Cerebellar cortex (tissue), 1 donor: ENCODE measurements around the gene PITX2.

ENCODE experiments used
- DNase-seq: peaks from one replicate; pipeline ENCODE4 v3.0.0-alpha.2; 2015; ENCODE audit warnings: low spot score

PITX2 gene

DNA sequence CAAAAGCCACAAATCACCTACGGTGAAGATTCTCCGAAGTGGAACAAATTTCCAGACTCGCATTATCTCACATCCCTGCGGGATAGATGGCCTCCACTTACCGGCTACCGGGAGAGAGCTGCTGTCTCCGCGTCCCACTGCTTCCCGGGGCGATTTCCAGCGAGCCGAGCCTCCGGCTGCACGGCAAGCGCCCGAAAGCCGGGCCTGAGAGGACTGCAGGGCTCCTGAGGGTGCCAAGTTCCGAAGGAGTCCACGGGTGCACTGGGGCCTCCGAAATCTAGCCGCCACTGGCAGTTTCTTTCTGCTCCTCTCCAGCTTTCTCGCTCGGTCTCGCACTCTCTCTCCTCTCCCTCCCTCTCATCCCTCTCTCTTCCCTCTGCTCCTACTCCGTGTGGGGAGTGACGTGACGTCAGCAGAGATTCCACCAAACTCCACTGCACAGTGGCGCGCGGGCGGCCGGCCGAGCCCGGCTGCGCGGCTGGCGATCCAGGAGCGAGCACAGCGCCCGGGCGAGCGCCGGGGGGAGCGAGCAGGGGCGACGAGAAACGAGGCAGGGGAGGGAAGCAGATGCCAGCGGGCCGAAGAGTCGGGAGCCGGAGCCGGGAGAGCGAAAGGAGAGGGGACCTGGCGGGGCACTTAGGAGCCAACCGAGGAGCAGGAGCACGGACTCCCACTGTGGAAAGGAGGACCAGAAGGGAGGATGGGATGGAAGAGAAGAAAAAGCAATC, 14.0 kb upstream of the PITX2 start:
- no peak for DNase-seq

DNA sequence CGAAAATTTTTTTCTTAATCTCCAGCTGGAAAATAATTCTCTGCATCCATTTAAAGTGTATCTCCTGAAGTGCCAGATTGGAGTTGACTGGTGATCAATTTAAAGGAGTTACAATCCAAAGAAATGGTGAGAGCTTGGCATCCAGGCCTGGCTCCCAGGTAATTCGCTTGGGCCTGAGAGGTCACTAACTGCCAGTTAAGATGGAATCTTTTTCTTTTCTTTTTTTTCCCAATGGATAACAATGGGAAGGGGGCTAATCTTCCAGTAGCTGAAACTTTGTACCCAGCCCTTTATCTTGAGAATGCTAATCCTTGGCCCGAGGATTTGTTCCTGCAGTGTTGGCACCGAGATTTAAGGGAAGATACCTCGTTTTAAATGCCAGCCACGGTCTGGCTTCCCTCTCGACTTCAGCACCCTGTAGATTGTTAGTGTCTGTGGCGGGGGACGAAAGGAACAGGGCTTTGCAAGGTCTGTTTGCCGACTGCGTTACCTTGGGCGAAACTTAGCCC, 13.3 kb upstream of the PITX2 start:
- no peak for DNase-seq

DNA sequence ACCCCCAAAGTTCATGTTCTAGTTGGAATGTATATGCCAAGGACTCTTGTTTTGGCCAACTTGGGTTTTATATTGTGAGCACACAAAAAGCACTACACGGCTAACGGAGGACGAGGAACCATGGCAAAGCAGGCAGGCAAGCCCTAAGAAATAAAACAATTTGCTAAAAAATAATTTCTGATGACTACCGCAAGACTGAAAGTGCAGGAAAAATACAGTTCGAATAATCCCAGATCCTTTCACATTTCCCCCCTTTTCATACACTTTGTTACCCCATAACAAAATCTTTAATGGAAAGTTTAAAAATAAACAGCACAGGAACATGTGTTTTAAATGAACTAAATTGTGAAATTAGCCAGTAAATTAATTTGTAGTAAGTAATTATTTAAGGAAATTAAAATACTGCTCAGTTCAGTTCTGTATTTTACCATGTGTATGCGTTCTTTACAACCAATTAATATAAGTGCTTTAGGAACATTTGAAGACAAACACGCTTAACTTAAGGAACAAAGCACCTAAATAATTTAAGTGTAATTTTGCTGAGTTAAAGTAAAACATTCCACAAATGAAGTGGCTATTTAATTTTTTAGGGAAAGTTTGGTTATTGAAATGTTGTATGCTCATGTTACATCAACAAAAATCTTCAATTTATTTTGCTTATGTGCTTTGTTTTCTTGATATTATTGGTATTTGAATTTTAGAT, 12.4 kb upstream of the PITX2 start:
- DNase-seq: no peak

DNA sequence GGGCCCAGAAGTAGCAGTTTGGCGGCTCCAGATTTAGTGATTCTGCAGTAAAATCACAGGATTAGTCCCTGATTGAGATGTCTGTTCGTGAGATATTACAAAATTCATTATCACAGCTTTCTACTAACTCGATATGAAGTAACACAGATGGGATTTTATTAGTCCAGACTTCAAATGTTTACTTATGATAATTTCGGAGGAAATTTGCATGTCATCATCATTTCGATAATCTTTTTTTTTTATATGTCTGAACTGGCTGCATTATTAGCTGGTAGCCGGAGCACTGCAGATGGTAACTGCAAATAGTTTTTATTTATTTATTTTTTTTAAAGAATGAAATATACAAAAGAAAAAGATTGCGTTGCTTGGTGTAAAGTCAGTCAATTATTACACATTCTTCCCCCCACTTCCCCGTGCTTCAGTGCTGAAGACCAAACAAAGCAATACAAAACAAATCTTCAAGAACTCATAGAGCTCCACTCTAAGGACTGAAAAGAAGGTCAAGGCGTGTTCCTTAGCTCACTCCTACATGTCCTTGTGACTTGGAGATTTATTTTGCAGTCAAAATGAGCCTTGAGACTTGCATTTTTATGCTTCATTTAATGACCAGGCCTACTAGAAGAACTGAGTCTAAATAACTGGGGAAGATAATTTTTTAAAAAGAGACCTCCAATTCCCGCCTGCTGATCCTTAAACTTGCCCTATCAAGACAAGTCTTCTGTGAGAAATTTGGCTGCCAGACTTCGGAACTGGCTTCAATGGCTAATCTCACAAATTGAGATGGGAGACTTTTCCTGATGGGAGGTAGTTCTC, 11.7 kb upstream of the PITX2 start:
- DNase-seq: no peak

DNA sequence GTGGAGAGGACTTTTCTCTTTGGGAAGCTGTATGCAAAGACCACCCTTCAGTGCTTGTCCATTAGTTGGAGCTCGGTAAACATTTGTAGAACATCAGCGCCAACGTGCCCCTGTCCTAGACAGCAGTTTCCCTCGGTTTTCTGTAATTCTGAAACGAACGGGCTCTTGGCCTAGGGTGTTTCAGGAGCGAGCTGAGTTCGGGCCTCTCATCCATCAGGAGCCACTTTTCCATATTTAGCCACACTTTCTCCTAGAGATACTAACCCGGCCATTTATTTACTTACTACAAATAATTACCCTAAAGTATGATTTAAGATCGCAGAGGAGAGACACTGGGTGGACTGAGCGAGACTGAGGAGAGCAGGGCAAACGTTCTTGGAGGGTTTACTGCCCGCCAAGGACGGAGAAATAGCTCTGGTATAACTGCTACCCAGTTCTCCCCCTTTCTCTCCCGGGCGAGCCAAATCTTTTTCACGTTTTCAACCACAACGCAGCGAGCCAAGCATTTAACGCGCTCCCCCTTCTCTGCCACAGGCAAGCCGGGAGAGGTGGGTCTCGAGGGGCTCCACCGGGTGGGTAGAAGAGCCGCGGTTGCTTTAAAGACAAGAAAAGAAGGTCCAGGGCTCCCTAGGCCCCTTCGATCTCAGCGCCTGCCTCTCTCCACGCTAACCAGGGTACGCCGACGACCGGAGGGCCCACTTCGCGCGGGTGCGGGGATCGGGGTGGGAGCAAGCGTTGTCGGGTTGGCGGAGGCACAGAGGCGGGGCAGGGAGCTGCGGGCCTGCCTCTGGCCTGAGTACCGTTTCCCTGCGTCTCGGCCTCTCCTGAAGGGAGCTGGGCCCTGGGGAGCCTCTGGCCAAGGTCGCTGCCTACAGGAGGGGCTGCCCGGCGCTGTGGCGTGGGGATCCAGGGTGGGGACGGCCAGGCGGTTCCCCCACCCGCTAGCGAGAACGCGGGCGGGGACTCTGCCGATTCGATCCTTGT, 10.8 kb upstream of the PITX2 start:
- no peak for DNase-seq

DNA sequence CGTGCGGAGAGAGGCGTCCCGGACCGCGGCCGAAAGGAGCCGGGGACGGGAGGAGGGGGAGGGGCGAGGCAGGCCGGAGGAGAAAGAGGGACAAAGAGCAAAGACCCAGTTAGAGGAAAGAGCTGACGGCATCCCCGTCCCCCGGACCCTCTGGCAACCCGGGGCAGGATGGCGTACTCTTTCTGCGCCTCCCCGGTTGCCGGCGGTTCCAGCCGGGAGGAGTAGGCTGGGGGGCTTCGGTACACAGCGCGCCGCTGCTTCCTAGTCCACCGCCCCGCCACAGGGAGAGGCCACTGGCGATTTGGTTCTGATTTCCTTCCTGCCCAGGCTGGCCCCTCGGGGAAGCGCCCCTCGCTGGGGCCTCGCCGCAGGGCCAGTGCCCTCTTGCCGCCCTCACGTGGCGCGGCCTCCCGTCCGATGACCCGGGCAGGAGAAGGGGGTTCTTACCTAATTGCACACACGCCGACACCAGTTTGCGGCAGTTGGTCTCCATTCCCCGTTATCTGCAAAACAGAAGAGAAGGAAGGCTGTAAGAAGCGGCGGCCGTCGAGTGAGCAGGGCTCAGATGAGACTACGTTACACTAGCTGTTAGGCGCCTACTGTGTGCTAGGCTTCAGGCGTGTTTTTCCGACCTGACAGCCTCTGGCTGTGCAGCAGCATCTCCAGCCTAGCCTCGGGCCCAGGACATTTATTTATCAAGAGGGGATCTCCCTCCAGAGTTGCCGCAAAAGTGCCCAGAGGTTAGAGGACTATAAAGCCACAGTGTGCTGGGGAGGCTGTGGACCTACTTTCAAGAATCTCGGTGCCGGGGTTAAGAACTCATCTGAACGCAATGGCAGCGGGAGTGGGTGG, 9.9 kb upstream of the PITX2 start:
- DNase-seq: no peak

DNA sequence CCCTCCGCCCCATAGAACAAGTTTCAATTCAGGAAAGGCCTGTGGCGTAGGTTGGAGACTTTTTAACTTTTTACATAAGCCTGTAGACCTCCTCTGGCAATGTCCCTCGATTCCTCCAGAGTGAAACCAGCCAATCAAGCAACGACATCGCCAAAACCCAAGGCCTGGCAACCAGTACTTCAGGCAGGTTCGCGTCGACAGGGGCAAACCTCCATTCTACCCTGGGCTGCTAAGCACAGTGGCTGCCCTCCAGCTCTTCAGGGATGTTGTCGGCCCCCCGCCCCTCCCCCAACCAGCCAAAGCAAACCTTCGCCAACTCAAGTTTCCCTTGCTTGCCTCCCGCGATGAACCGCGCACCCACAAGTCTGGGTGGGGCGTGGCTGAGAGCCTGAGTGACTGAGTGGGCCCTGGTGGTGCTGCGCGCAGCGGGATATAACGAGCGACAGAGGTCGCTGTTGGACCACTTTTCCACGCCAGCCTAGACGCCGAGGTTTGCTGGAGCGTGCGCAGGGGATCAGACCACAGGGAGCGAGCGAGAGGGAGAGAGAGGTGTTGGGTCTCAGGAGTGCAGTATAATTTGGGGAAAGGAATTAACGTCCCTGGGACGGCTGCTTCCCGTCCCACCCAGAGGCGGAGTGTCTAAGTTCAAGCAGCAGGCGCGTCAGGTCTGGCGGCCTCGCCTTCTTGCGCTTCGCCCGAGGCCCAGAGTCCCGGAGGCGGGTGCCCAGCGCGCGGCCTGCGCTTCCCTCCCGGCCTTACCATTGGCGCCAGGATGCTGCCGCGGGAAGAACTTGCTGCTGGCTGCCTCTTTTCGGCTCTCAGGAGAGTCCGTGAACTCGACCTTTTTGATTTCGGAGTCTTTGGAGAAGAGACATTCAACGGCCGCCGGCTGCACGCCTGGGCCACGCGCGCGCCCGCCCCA, 9.0 kb upstream of the PITX2 start:
- peak; percentile 50 for DNase-seq

DNA sequence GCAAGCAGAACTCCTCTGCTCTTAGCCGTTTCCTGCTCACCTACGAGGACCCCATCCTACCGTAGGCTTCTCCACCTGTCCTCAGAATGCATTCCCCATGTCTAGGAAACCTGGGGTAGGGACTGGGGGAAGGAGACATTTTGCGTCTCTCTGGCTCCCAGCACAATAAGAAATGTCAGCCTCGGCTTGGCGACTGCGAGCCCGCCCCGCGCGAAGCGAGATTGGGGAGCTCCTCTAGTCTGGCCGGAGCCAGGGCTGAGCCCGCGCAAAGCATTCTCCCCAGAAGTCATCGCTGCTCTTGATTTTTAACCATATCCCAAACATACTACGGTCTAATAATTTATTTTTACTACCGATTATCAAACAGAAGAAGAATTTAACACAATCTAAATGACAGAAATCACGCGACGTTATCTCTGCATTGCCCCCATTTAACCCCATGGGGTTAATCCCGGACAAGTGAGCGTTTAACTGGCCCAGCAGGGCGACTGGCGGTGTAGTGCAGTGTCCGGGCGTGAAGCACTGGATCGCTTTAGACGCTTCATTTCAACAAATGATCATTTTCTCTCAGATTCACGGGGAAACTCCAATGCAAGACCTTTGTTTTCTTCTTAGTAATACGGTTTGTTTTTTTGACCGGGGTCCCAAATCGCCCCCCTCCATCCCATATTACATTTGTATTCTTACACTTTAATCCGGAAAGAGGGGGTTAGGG, 8.0 kb upstream of the PITX2 start:
- DNase-seq: no peak

DNA sequence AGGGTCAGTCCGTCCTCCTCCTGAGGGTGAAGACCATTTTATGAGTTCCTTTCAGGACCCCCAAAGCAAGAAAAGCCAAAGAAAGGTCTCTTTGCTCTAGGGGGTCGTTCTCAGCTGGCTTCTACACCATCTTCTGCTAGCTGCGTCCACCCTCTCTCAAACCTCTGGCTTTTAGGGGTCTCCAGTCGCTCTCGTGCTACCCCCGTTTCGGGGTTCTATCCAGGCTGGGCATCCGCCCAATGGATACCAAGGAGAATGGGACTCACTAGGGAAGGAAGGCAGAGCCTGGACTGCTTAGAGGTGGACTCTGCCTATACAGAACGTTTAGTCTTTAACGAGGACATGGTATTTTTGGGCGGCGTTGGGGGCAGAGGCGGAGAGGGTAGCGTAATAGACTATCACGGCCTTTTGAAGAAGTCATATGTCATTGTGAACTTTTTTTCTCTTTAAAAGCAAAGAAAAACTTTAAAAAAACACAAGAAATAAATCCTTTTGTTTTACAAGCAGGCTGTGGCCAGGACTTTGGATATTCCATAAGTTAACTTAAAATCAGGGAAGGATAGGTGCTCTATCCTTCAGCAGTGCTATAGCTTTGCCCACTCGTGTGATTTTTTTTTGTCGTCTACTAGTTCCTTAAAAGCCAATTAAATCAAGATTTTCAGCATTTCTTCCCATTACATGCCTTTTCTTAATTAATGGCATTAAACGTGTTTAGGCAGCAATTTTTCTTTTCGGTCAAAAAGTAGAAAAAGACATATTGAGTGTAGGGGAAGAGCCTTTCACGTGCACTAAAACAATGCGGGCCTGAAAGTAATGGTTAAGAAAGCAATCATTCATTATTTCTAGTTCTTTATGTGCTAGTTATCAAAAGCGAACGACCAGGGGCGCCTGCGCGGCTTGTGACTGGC, 7.2 kb upstream of the PITX2 start:
- DNase-seq: no peak

DNA sequence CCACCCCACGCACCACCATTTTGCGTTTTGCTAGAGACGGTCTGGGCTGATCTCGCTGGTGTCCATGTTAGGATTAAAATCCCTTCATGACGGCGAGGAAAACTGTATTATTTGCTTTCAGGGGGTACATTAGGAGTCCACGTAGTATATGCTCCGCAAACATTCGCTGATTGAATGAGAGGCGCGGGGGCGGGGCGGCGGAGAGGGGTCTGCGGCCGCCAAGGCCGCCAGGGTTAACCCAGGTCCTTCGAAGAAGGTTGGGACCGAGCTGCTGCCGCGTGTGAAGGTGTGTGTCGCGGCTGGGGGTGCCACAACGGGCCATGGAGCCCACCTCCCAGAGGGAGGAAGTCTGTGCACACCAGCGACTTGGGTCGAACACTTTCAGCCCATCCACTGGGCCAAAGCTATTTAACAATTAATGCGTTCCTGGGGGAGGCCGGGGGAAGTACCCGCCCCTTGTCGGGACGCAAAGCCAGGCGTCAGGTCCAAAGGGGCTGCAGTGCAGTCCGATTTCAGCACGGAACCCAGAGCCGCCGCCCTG, 6.4 kb upstream of the PITX2 start:
- DNase-seq: no peak

DNA sequence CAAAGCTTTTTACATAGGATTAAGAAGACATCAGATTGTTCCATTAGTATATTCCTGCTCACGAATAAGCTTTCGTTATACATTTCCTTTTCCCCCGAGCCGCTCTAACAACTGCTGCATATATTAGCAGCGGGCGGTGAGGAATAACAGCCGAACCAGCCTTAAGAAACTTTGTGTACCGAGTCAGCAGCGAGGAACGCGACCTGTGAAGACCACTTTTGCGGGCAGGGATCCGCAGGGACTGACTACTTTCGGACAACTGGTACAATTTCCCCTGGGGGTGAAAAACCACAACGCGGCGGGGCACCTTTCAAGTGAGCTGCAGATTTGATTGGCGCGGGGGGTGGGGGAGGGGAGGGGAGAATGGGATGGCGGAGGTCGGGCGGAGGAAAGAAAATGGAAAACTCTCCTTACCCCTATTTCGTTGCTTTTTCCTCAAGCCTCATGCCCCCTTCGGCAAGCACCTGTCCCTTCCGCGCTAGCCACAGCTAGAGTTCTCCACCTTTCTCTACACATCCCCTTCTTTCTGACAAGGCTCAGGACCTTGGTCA, 5.9 kb upstream of the PITX2 start:
- no peak for DNase-seq

DNA sequence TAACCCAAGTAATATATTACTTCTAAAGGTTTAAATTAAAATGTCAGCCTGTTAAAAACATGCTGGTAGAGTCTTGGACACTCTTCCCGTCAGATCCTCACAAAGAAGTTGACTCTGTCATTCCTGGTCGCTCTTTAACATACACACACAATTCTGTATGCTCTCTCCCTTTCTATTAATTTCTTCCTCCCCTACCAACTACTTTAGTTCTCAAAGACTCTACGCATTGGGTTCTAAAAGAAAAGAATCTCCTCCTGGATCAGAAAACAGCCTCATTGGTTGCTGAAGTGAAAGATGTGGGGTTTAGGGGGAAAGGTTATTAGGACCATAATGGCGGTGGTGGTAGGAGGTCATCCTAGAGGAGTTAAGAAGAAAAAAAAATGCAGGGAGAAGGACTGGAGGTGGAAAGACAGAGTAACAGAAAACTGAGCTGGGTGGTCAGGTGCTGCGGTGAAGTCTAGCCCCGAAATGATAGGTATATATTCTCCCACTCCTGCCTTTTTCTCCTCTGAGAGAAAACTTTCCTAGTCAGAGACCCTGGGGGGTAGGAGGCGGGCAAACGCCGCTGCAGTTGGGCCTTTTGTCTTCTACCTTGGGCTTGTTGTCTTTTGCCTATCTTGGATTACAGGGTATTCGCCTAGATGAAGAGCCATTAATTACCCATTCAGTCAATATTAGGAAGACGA, 5.2 kb upstream of the PITX2 start:
- DNase-seq: no peak

DNA sequence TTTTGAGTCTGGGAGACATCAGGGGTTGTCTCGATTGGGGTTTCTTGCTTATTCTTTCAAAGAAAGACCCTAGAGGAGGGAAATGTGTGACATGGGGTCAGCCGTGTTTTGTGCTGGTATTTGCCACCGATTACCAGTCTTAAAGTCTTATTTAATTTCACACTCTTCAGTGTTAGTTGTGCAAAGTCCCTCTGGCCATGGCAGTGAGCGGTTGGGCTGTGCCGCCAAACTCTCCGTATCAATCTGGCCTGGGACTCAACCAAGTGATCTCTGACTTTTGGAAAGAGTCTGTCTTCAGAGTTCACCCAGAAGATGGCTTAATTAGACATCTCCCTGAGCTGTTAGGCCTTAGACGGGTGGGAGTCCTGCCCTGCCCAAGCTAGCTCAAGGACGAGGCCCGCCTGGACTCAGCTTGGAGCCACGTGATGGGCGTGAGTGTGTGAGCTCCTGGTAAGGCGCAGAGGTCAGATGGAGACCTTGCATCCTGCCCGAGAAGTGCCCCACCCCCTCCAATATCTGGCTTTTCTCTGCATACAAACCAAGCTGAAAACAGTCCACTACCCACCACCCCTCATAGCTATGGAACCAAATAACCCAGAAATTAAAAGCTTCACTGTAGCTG, 3.8 kb upstream of the PITX2 start:
- no peak for DNase-seq

DNA sequence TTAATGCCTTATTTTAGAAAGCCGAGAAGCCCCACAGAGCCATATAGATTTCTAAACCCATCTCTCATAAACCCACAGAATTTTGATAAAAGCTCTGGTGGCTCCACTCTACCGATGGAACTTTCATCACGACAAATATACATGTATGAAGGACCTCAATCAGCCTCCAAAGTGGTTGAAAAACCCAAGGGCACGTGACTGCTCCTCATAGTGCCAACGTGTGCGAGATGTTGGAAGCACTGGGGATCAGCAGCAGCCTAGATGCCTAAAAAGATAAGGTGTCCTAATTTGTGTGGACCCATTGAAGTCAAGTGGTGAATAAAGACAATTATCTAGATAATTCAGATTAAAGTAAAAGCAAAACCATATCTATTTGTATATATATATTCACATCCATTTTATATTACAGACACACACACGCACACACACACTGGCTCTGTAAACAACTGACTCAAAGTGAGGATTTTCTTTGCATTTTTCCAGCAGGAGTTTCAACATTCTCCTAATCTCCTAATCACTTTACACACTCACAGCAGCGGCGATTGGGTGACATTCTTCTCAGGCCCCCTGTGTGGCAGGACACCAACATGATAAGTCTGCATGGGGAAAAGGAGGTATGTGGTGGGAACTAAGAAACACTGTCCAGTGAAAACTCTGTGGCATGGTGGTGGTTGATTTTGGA, 2.8 kb upstream of the PITX2 start:
- DNase-seq: no peak

DNA sequence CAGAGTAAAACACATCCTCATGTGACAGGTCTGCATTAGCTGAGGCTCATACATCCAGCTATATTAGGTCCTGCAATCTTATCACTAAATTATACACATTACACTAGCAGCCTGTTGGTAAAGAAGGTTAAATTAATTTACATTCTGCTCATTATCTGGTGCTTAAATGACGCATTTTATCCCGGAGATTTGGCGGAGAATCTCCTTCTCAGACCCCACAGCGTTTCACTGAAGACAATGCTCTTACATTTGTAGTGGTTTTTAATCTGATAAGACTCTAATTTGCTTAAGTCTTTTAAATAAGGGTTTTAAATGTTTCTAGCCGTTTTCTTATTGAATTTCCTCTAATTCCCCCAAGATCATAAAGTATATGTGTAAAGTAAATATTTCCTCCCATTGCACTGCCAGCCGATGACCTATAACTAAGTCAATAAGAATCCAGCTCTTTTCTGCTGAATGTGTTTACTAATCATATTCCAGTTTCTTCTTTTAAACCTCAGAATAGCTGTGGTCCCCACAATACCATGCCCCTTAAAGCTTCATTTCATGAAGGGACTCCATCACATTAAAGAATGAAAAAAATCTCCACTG, 2.1 kb upstream of the PITX2 start:
- no peak for DNase-seq
